ENCODE data around the gene ZDHHC17.

ZDHHC17 gene

DNA sequence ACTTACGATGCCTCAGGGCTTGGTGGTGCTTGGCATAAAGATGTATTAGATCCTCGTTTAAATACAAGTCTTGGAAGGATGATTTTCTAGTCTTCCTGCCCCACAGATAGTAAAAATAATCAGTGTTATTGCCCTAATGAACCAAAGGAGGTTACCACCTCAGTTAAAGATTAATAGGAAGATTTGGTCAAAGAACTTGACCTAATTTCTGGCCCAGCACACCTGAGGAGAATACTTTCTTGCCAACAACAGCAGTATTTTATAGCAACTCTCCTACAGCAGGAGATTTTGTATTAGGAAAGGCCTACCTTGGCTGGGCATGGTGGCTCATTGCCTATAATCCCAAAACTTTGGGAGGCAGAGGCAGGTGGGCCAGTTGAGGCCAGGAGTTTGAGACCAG, 83.3 kb downstream of the ZDHHC17 start:
- no peak for DNase-seq

- no peak for DNase-seq
Observed at GRCh38 chr12:76848132-76848531, 84.2 kb downstream of the ZDHHC17 start.

DNA sequence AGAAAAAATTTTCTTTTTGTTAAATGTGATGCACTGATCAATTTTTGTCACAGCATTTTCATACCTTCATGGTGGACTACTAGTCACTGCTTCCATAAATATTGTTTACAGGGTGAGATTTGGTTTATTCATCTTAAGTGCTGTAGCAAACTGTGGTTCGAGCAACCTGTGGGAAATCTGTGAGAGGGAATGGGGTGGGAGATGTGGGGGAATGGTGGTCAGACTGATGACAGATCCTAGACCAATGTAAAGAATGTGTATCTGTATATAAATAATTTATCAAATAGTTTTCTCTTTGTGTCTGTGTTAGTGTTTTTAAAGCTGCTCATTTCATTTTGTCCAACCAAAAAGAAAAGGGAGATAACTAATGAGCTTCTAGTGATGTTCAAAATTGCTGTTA, 88.2 kb downstream of the ZDHHC17 start:
- DNase-seq, result no peak

GRCh38 chr12:76855271-76855670, 91.4 kb downstream of the ZDHHC17 start:
- DNase-seq, result no peak

- DNase-seq, result no peak
Observed at GRCh38 chr12:76856018-76856644, 92.2 kb downstream of the ZDHHC17 start.

GRCh38 chr12:76859611-76860010, 95.7 kb downstream of the ZDHHC17 start:
- DNase-seq, result no peak

GRCh38 chr12:76860256-76860655, 96.3 kb downstream of the ZDHHC17 start:
- DNase-seq, result no peak

DNA sequence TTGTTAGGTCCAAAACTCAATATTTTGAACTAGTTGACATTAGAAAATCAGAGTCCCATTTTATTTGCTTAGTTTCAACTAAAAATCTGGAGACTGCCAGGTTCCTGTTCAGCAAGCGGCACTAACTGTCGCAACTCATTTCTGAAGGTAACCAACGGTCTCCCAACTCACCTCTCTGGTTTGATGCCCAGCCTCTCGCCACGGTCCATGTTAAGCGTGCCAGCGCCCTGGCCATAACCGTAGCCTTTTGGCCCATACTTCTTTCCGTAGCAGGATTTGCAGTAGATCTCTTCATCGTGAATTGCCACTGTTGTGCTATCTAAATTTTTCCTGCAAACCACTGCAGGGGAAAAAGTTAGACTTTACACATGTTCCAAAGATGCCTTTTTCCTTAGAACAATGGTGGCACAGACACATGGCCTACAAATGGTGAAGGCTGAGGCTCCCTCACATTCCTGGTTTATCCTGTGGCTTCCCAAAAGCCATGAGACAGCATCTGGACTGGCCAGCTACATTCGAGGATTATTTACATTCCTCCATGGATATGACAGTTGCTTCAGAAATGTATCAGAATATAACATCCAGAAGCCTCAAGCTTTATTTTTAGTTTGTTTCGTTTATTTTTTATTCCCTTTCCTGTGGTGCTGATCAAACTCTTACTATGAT, 99.2 kb downstream of the ZDHHC17 start:
- no peak for DNase-seq

DNA sequence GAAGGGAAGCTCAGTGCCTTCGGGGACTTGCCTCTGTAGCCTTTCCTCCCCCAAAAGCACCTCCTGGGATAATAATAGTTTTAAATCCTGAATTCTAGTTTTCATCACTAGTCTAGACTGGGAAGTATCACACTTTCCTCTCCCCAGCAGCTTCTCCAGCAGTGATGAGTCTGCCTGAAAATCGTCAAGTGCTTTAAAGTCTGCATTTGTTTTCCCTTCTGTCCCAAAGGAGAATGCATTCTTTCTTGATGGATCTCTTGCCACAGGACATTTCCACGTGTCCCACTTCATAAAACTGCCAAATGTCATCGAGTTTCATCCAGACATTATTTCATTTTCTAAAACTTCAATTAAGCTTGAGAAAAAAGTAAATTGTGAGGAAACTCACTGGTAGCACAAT, 99.9 kb downstream of the ZDHHC17 start:
- DNase-seq, result no peak

DNA sequence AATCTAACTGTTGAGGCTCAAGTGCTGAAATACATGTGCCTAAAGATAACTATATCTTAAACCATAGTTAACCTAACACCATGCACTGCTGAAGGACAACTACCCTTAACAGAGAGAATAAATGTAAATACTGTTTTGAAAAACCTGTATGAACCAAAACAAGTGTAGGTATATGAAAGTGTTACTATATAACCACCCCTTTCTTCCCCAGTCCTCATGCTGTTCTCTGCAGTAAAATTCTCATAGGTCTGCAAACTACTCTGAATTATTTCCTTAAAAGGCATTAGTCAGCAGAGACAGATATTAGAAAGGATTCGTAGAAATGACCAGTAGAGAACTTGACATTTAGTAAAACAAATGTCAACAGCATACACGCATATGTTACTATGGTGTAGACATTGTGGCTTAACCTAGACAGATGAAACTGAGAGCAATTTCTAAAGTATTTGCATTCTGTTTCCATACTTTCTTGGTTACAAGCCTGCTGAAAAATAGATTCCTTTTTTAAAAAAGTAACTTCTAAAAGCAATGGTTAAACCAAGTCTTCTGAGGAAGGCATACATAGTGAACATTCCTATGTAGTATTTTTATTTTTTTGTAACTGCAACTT, 101.0 kb downstream of the ZDHHC17 start:
- DNase-seq, result no peak

DNA sequence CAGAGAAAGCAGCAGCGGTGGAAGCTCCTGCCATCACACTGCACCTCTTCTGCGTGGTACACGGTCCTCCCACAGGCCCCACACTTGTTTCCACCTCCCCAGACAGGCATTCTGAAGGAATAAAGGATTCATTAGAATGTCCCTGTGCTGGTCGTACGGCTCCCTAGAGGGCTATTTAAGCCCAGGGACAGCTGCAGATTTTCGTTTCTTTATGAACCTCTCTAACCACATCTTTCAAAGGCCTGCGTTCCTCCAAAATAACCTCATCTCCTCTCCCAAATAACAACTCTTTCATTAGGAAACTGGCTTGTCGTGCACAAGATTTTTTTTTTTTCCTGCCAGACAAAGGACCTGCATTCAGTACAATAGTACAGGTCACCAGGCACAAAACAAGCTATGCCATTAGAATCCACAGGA, 102.2 kb downstream of the ZDHHC17 start:
- DNase-seq, result peak; percentile 26

DNA sequence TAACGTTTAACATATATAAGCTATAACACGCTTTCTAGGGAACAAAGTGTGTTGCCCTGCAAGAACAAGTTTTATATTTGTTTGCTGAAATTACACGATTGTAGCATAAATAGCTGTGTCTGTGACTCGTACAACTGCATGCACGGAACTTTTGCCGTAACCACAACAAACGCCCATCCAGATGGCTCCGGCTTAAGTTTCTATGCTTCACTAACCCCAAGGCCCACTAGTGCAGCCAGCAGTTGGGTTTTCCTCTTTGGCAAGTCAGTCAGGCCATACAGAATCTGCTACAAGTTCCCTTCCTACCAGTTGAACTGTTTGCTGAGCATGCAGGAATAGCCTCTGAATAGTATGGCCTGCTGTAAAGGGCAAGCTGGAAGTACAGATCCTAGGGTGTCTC, 102.8 kb downstream of the ZDHHC17 start:
- peak; percentile 72 for DNase-seq

- DNase-seq, result no peak
Observed at GRCh38 chr12:76871082-76871481, 107.2 kb downstream of the ZDHHC17 start.

GRCh38 chr12:76871742-76872141, 107.8 kb downstream of the ZDHHC17 start:
- DNase-seq, result no peak

GRCh38 chr12:76872415-76872814, 108.5 kb downstream of the ZDHHC17 start:
- DNase-seq, result no peak

- DNase-seq, result no peak
Observed at GRCh38 chr12:76874027-76874426, 110.1 kb downstream of the ZDHHC17 start.

GRCh38 chr12:76874491-76875190, 110.7 kb downstream of the ZDHHC17 start:
- DNase-seq, result no peak

DNA sequence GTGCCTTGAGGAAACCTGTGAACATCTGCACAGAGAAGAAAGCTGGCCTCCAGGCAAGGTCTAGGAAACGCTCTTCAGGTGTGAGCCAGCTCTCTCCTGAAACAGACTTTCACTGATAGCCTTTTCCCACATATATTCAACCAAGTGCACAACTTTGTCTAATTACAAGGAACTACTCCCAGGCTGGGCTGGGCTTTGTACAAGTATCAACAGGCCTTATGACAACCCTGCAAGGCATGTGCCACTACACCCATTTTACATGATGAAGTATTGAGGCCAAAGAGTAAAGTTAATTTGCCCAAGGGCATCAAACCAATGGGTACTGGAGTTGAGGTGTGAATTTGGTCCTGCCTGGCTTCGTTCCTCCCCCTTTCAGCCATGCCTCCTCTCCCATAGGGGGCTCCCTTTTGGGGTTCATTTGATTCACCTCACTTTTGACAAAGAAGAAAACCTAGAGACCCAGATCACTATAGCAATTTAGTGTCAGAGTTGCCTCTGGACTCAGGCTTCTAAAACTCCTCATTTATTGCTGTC, 112.8 kb downstream of the ZDHHC17 start:
- no peak for DNase-seq

- DNase-seq, result no peak
Observed at GRCh38 chr12:76878099-76878898, 114.4 kb downstream of the ZDHHC17 start.

GRCh38 chr12:76878899-76879709, 115.2 kb downstream of the ZDHHC17 start, which contains the start of gene CSRP2:
CSRP2 (minus strand) TSS chr12:76879019; CDS start chr12:76866260, 12,759 bp downstream.
- DNase-seq, result peak; percentile 56

DNA sequence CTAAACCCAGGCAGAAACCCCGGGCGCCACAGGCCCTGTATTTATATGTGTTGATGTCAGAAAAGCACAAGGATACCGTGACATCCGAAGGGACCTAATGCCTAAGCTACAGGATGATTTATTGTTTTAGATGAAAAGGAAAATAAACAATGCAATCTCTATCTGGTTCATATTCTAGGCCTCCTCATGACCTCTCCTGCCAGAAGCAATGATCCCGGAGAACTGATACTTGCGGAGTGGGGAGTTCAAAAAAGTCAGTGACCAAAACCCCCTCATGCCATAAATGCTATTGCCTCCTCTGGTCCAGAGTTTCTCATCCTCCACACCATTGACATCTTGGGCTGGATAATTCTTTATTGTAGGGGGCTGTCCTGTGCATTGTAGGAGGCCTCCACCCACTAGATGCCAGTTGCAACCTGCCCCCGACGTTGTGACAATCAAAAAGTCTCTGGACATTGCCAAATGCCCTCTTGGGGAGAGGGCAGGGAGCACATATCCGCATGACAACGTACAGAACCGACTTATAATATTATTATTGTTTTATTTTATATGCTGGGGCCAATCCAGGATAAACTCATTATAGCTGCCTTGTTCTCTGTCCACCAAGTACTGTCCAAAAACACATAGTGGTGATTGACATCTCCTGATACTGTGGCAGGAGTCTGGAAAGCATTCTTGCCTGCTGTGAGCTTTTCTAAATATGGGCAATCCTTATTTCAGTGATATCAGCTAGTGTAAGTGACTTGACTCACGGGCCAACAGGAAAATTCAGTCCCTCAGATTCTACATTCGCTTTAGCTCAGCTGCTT, 116.0 kb downstream of the ZDHHC17 start:
- no peak for DNase-seq
